Ectodermal cell (in vitro differentiated cells): Measurements from ENCODE around the gene SLC6A11.

Experiments
- H3K27ac ChIP-seq: 2 replicates; pipeline ENCODE4 v1.7.0; 2013; ENCODE audit warnings: mild to moderate bottlenecking, low read depth, low read length; ENCODE audit not compliant: insufficient read depth, poor library complexity, severe bottlenecking
- H3K27me3 ChIP-seq: 2 replicates; pipeline ENCODE4 v1.7.0; 2013; ENCODE audit warnings: mild to moderate bottlenecking, low read length; ENCODE audit not compliant: insufficient read depth, control insufficient read depth, poor library complexity, severe bottlenecking
- H3K36me3 ChIP-seq: one replicate; pipeline ENCODE4 v1.7.0; 2013; ENCODE audit warnings: low read length; ENCODE audit not compliant: control insufficient read depth, insufficient read depth
- H3K4me1 ChIP-seq: one replicate; pipeline ENCODE4 v1.7.0; 2013; ENCODE audit warnings: low read length; ENCODE audit not compliant: control insufficient read depth, insufficient read depth
- H3K4me3 ChIP-seq: 2 replicates; pipeline ENCODE4 v1.7.0; 2013; ENCODE audit warnings: low read depth, low read length, control low read depth; ENCODE audit not compliant: insufficient read depth
- H3K9me3 ChIP-seq: 2 replicates; pipeline ENCODE4 v1.7.0; 2013; ENCODE audit warnings: mild to moderate bottlenecking, low read length, moderate library complexity; ENCODE audit not compliant: control insufficient read depth
- WGBS, 2 experiments: methylation state at CpG; one replicate each; pipeline ENCODE4 v1.1.7; 2013; ENCODE audit warnings: missing lambda C conversion rate in 2 of 2; 5-methylcytosine and 5-hydroxymethylcytosine counted together

SLC6A11 gene

GRCh38 chr3:10790713-10791112 lies 25.3 kb upstream of the SLC6A11 start:
- no peak overlapping the region for H3K27ac ChIP-seq
- H3K36me3 ChIP-seq = no peaks in the 10 kb centered on the region
- WGBS, 2 experiments = 89 to 92% methylated on average over 1 of the region's 1 CpG
- H3K4me1 ChIP-seq = no peaks in the 10 kb centered on the region
- H3K4me3 ChIP-seq = no peak overlapping the region
- no peaks in the 10 kb centered on the region for H3K9me3 ChIP-seq
- peaks cover 21% of the 10 kb centered on the region for H3K27me3 ChIP-seq

GRCh38 chr3:10792208-10792607 lies 23.8 kb upstream of the SLC6A11 start:
- WGBS, 2 experiments = 82% methylated on average over 4 of the region's 4 CpGs
- Histone ChIP-seq H3K9me3 (no peaks in the 10 kb centered on the region), H3K4me3 (no peak overlapping the region), H3K27ac (no peak overlapping the region), H3K36me3 (no peaks in the 10 kb centered on the region), H3K4me1 (no peaks in the 10 kb centered on the region), H3K27me3 (peaks cover 21% of the 10 kb centered on the region)

GRCh38 chr3:10798600-10799367 lies 17.2 kb upstream of the SLC6A11 start:
- no peaks in the 10 kb centered on the region for H3K4me1 ChIP-seq

GRCh38 chr3:10804183-10804648 lies 11.8 kb upstream of the SLC6A11 start:
- Histone ChIP-seq H3K4me1 (no peaks in the 10 kb centered on the region), H3K27me3 (peaks cover 17% of the 10 kb centered on the region), H3K4me3 (no peak overlapping the region), H3K27ac (no peak overlapping the region), H3K36me3 (no peaks in the 10 kb centered on the region), H3K9me3 (no peaks in the 10 kb centered on the region)
- 62 to 70% methylated on average over 2 of the region's 2 CpGs for WGBS, 2 experiments

More at GRCh38 chr3:10798600-10799367, 17.2 kb upstream of the SLC6A11 start:
- no peak overlapping the region for H3K4me3 ChIP-seq
- H3K9me3 ChIP-seq = no peaks in the 10 kb centered on the region
- H3K27me3 ChIP-seq = peaks cover 14% of the 10 kb centered on the region
- no peak overlapping the region for H3K27ac ChIP-seq
- WGBS, 2 experiments = 72 to 75% methylated on average over 5 of the region's 5 CpGs
- H3K36me3 ChIP-seq = no peaks in the 10 kb centered on the region

GRCh38 chr3:10806006-10806405 lies 10.0 kb upstream of the SLC6A11 start:
- Histone ChIP-seq H3K36me3 (no peaks in the 10 kb centered on the region), H3K9me3 (no peaks in the 10 kb centered on the region), H3K4me1 (no peaks in the 10 kb centered on the region), H3K27ac (no peak overlapping the region), H3K27me3 (peaks cover 19% of the 10 kb centered on the region), H3K4me3 (no peak overlapping the region)
- whole genome bisulfite sequencing, 2 experiments = 75 to 78% methylated on average over 4 of the region's 4 CpGs

GRCh38 chr3:10808130-10808735 lies 7.8 kb upstream of the SLC6A11 start:
- Histone ChIP-seq H3K4me1 (no peaks in the 10 kb centered on the region), H3K27me3 (peaks cover 19% of the 10 kb centered on the region), H3K36me3 (no peaks in the 10 kb centered on the region), H3K9me3 (no peaks in the 10 kb centered on the region), H3K27ac (no peak overlapping the region), H3K4me3 (no peak overlapping the region)
- WGBS, 2 experiments = 83 to 84% methylated on average over 1 of the region's 1 CpG

GRCh38 chr3:10808974-10809373 lies 7.1 kb upstream of the SLC6A11 start:
- Histone ChIP-seq H3K9me3 (no peaks in the 10 kb centered on the region), H3K27ac (no peak overlapping the region)
- 92 to 94% methylated on average over 2 of the region's 2 CpGs for WGBS, 2 experiments

GRCh38 chr3:10810376-10810775 lies 5.7 kb upstream of the SLC6A11 start:
- H3K9me3 ChIP-seq = no peaks in the 10 kb centered on the region
- no peak overlapping the region for H3K27ac ChIP-seq
- H3K36me3 ChIP-seq = no peaks in the 10 kb centered on the region
- H3K27me3 ChIP-seq = peaks cover 29% of the 10 kb centered on the region
- 90 to 96% methylated on average over 3 of the region's 3 CpGs for WGBS, 2 experiments
- H3K4me1 ChIP-seq = no peaks in the 10 kb centered on the region
- H3K4me3 ChIP-seq = no peak overlapping the region

More at GRCh38 chr3:10808974-10809373, 7.1 kb upstream of the SLC6A11 start:
- Histone ChIP-seq H3K36me3 (no peaks in the 10 kb centered on the region), H3K27me3 (peaks cover 19% of the 10 kb centered on the region), H3K4me1 (no peaks in the 10 kb centered on the region), H3K4me3 (no peak overlapping the region)

GRCh38 chr3:10813425-10813824 lies 2.6 kb upstream of the SLC6A11 start:
- Histone ChIP-seq H3K27ac (no peak overlapping the region), H3K4me1 (no peaks in the 10 kb centered on the region), H3K36me3 (no peaks in the 10 kb centered on the region), H3K9me3 (no peaks in the 10 kb centered on the region), H3K27me3 (peaks cover 51% of the 10 kb centered on the region), H3K4me3 (no peak overlapping the region)
- 80% methylated on average over 1 of the region's 1 CpG; no CpG with 5 or more reads in 1 of the 2 experiments for WGBS, 2 experiments

- H3K27me3 ChIP-seq = peaks cover 55% of the 10 kb centered on the region
- H3K4me1 ChIP-seq = no peaks in the 10 kb centered on the region
- H3K4me3 ChIP-seq = no peak overlapping the region
- H3K27ac ChIP-seq = no peak overlapping the region
- no peaks in the 10 kb centered on the region for H3K9me3 ChIP-seq
- 83 to 91% methylated on average over 7 of the region's 7 CpGs for WGBS, 2 experiments
- no peaks in the 10 kb centered on the region for H3K36me3 ChIP-seq
Measured at GRCh38 chr3:10814623-10815022, 1.4 kb upstream of the SLC6A11 start.
